T-cell (primary cell): Measurements from ENCODE around the gene ILKAP. TPM values are rescaled to one million over a fixed set of nuclear protein-coding genes. Genes with fewer than 3 reads are reported as not detected.
A peak's percentile ranks its signal among the peaks of the same experiment; 100 is the strongest.

Experiments used
- ATAC-seq, 4 experiments: fragments of 200-7000 bp in 3 of 4; fragments of 150-1000 bp in 1 of 4; cut with Tn5 transposase; replicated peaks in 1 of 4; 1 replicate in 3 of 4; 2 replicates in 1 of 4; pipeline ENCODE4 v1.10.0; 2021; ENCODE audit warnings: moderate library complexity in 3 of 4, mild to moderate bottlenecking in 2 of 4, moderate number of reproducible peaks in 1 of 4
- CTCF ChIA-PET, 2 donors: fragments of 300-600 bp; sonication (Branson Sonifier 250); formaldehyde crosslinking; loops; one replicate each; lab custom pipeline; 2022; ENCODE audit warnings: antibody characterized with exemption in 2 of 2; lab: Charles Lee
- POLR2A ChIA-PET, 2 donors: fragments of 300-600 bp; sonication (Branson Sonifier 250); formaldehyde crosslinking; loops; one replicate each; lab custom pipeline; 2022; ENCODE audit warnings: antibody characterized with exemption in 2 of 2; lab: Charles Lee
- DNase-seq, 35 experiments: peaks; one replicate each; pipeline versions ENCODE4 v3.0.0 to v3.0.0-alpha.2; 2013 to 2023
- H3K27ac ChIP-seq: one replicate; pipeline ENCODE4 v1.5.1; 2013; ENCODE audit warnings: low read length
- H3K27me3 ChIP-seq, 2 experiments: replicated peaks in 1 of 2; 1 replicate in 1 of 2; 2 replicates in 1 of 2; pipeline versions ENCODE4 v1.6.1 to v1.7.0; 2013; ENCODE audit warnings: low read length in 1 of 2, mixed read lengths in 1 of 2; ENCODE audit not compliant: control insufficient read depth in 2 of 2, insufficient read depth in 2 of 2; ENCODE audit errors: extremely low read depth in 1 of 2
- H3K36me3 ChIP-seq, 2 donors: 1 replicate in 1 of 2; 2 replicates in 1 of 2; pipeline versions ENCODE4 v1.6.1 to v1.7.0; 2013; ENCODE audit warnings: low read length in 1 of 2; ENCODE audit not compliant: control insufficient read depth in 2 of 2, insufficient read depth in 1 of 2; ENCODE audit errors: extremely low read depth in 1 of 2
- H3K4me1 ChIP-seq, 2 experiments: 1 replicate in 1 of 2; 2 replicates in 1 of 2; pipeline versions ENCODE4 v1.6.1 to v1.7.0; 2013; ENCODE audit warnings: low read length in 2 of 2, mixed read lengths in 1 of 2; ENCODE audit not compliant: insufficient read depth in 2 of 2, control insufficient read depth in 1 of 2; ENCODE audit errors: extremely low read depth in 1 of 2
- H3K4me3 ChIP-seq, 2 donors: 1 replicate in 1 of 2; 2 replicates in 1 of 2; pipeline versions ENCODE4 v1.5.1 to v1.7.0; 2013; ENCODE audit warnings: mild to moderate bottlenecking in 2 of 2, low read length in 1 of 2, moderate library complexity in 1 of 2; ENCODE audit not compliant: control insufficient read depth in 1 of 2; ENCODE audit errors: extremely low read depth in 1 of 2
- H3K9me3 ChIP-seq: 2 replicates; pipeline ENCODE4 v1.7.0; 2013
- H3K27ac Mint-ChIP-seq, 2 donors: one replicate each; pipeline ENCODE4 v1.8.0; 2020 to 2021; ENCODE audit warnings: mild to moderate bottlenecking in 2 of 2, mixed read lengths in 2 of 2
- H3K27me3 Mint-ChIP-seq, 2 donors: one replicate each; pipeline ENCODE4 v1.8.0; 2021 to 2022; ENCODE audit warnings: mixed read lengths in 2 of 2
- H3K36me3 Mint-ChIP-seq: one replicate; pipeline ENCODE4 v1.8.0; 2021; ENCODE audit warnings: mixed read lengths
- H3K4me1 Mint-ChIP-seq, 3 donors: one replicate each; pipeline ENCODE4 v1.8.0; 2020 to 2022; ENCODE audit warnings: mixed read lengths in 3 of 3, mild to moderate bottlenecking in 1 of 3
- H3K4me3 Mint-ChIP-seq, 3 donors: one replicate each; pipeline ENCODE4 v1.8.0; 2020 to 2022; ENCODE audit warnings: mild to moderate bottlenecking in 3 of 3, mixed read lengths in 3 of 3, moderate library complexity in 3 of 3
- H3K9me3 Mint-ChIP-seq, 3 donors: one replicate each; pipeline ENCODE4 v1.8.0; 2020 to 2022; ENCODE audit warnings: mixed read lengths in 3 of 3
- WGBS: methylation state at CpG from one replicate; pipeline ENCODE4 v1.1.5; 2013; ENCODE audit warnings: missing lambda C conversion rate; ENCODE audit not compliant: insufficient coverage; 5-methylcytosine and 5-hydroxymethylcytosine counted together
- total RNA-seq, 35 experiments: library from RNA in 6 of 35; stranded (reverse) in 6 of 35; fragments of 120-200 nt in 1 of 35; gene quantifications; one replicate each; pipeline versions ENCODE4 v1.2.1 to v1.2.4 and lab custom pipeline; 2013 to 2026

ILKAP gene
- total RNA-seq, 5 donors from 2014 or later (not counting 1 experiment from before 2014, with no cell fraction given), result 72.8 to 120 (median 76.3) TPM

GRCh38 chr2:238146884-238147544 is 56.5 kb downstream of the ILKAP start:
- Histone ChIP-seq H3K36me3 (no peaks in the 10 kb centered on the region), H3K27me3 (no peaks in the 10 kb centered on the region), H3K9me3 (no peaks in the 10 kb centered on the region), H3K4me1 (peaks cover 0 to under 1% of the 10 kb centered on the region in 2 experiments), H3K27ac (no peak overlapping the region), H3K4me3 (no peak overlapping the region)
- ATAC-seq (no peak), DNase-seq (no peak)
- Mint-ChIP-seq H3K4me1 (peaks cover under 1 to 2% (median under 1%) of the 10 kb centered on the region in 3 donors), H3K27me3 (no peaks in the 10 kb centered on the region), H3K9me3 (no peaks in the 10 kb centered on the region), H3K27ac (peak overlapping the region in 1 of 2 donors; percentile 28), H3K4me3 (no peak overlapping the region), H3K36me3 (no peaks in the 10 kb centered on the region)
- ChIA-PET CTCF (no interaction called here), POLR2A (no interaction called here)
- WGBS, result 92% methylated on average over 4 of the region's 13 CpGs

GRCh38 chr2:238145851-238146250 is 57.6 kb downstream of the ILKAP start:
- 88% methylated on average over 7 of the region's 12 CpGs for WGBS
- ATAC-seq, result no peak

GRCh38 chr2:238145046-238145445 is 58.4 kb downstream of the ILKAP start:
- Mint-ChIP-seq H3K27me3 (no peaks in the 10 kb centered on the region), H3K36me3 (no peaks in the 10 kb centered on the region), H3K4me1 (peaks cover 6 to 9% (median 8%) of the 10 kb centered on the region in 3 donors), H3K4me3 (no peak overlapping the region), H3K27ac (no peak overlapping the region), H3K9me3 (no peaks in the 10 kb centered on the region)
- CTCF ChIA-PET, result no interaction called here
- no peaks in the 10 kb centered on the region for H3K27me3 ChIP-seq
- WGBS, result 83% methylated on average over 9 of the region's 12 CpGs
- ATAC-seq (no peak), DNase-seq (no peak)
- no peak overlapping the region for H3K4me3 ChIP-seq
- peaks cover 0 to 9% of the 10 kb centered on the region in 2 experiments for H3K4me1 ChIP-seq
- POLR2A ChIA-PET, result no interaction called here
- H3K27ac ChIP-seq, result no peak overlapping the region
- H3K9me3 ChIP-seq, result no peaks in the 10 kb centered on the region
- H3K36me3 ChIP-seq, result no peaks in the 10 kb centered on the region

More at GRCh38 chr2:238145851-238146250, 57.6 kb downstream of the ILKAP start:
- H3K9me3 Mint-ChIP-seq, result no peaks in the 10 kb centered on the region
- no peaks in the 10 kb centered on the region for H3K36me3 Mint-ChIP-seq
- no peak overlapping the region for H3K4me3 Mint-ChIP-seq
- no peak overlapping the region for H3K27ac Mint-ChIP-seq
- peaks cover 0 to 9% of the 10 kb centered on the region in 2 experiments for H3K4me1 ChIP-seq
- POLR2A ChIA-PET, result no interaction called here
- H3K27me3 Mint-ChIP-seq, result no peaks in the 10 kb centered on the region
- H3K4me1 Mint-ChIP-seq, result peaks cover 6 to 9% (median 8%) of the 10 kb centered on the region in 3 donors
- no peaks in the 10 kb centered on the region for H3K9me3 ChIP-seq
- H3K27ac ChIP-seq, result no peak overlapping the region
- DNase-seq, result no peak
- no peaks in the 10 kb centered on the region for H3K36me3 ChIP-seq
- no peaks in the 10 kb centered on the region for H3K27me3 ChIP-seq
- H3K4me3 ChIP-seq, result no peak overlapping the region
- CTCF ChIA-PET, result no interaction called here

- H3K27me3 ChIP-seq, result no peaks in the 10 kb centered on the region
- no peaks in the 10 kb centered on the region for H3K36me3 ChIP-seq
- H3K4me1 ChIP-seq, result peaks cover 0 to 12% of the 10 kb centered on the region in 2 experiments
- Mint-ChIP-seq H3K4me1 (peaks cover 6 to 9% (median 8%) of the 10 kb centered on the region in 3 donors), H3K9me3 (no peaks in the 10 kb centered on the region), H3K27ac (no peak overlapping the region), H3K36me3 (no peaks in the 10 kb centered on the region), H3K27me3 (no peaks in the 10 kb centered on the region), H3K4me3 (no peak overlapping the region)
- ChIA-PET POLR2A (no interaction called here), CTCF (no interaction called here)
- H3K4me3 ChIP-seq, result no peak overlapping the region
- ATAC-seq (no peak), DNase-seq (no peak)
- 84% methylated on average over 2 of the region's 5 CpGs for WGBS
- no peak overlapping the region for H3K27ac ChIP-seq
- H3K9me3 ChIP-seq, result no peaks in the 10 kb centered on the region
Measured at GRCh38 chr2:238144262-238144661, 59.2 kb downstream of the ILKAP start.

- Histone ChIP-seq H3K36me3 (no peaks in the 10 kb centered on the region), H3K9me3 (no peaks in the 10 kb centered on the region), H3K27me3 (peaks cover 0 to 2% of the 10 kb centered on the region in 2 experiments), H3K4me3 (no peak overlapping the region), H3K27ac (no peak overlapping the region), H3K4me1 (peaks cover 0 to 14% of the 10 kb centered on the region in 2 experiments)
- Mint-ChIP-seq H3K27ac (no peak overlapping the region), H3K36me3 (no peaks in the 10 kb centered on the region), H3K27me3 (no peaks in the 10 kb centered on the region), H3K4me1 (peaks cover 6 to 9% (median 8%) of the 10 kb centered on the region in 3 donors), H3K4me3 (no peak overlapping the region), H3K9me3 (no peaks in the 10 kb centered on the region)
- WGBS, result 50% methylated on average over 17 of the region's 20 CpGs
- DNase-seq (no peak), ATAC-seq (no peak)
- POLR2A ChIA-PET, result no interaction called here
- CTCF ChIA-PET, result no interaction called here
Measured at GRCh38 chr2:238143239-238143951, 60.1 kb downstream of the ILKAP start.

- Histone ChIP-seq H3K4me1 (peaks cover 0 to 14% of the 10 kb centered on the region in 2 experiments), H3K27me3 (peaks cover 0 to 2% of the 10 kb centered on the region in 2 experiments), H3K4me3 (no peak overlapping the region), H3K9me3 (no peaks in the 10 kb centered on the region), H3K27ac (no peak overlapping the region), H3K36me3 (no peaks in the 10 kb centered on the region)
- 92% methylated on average over 24 of the region's 30 CpGs for WGBS
- ChIA-PET CTCF (interaction anchor here in 1 of 2 donors (0.6 kb wide), 1 partner anchor 216 kb away, joined by 3 read pairs; no protein-coding TSS in a partner anchor), POLR2A (no interaction called here)
- no peaks in the 10 kb centered on the region for H3K9me3 Mint-ChIP-seq
- ATAC-seq (no peak), DNase-seq (no peak)
- H3K27me3 Mint-ChIP-seq, result no peaks in the 10 kb centered on the region
- H3K4me1 Mint-ChIP-seq, result peaks cover 6 to 9% (median 8%) of the 10 kb centered on the region in 3 donors
- no peak overlapping the region for H3K4me3 Mint-ChIP-seq
- no peak overlapping the region for H3K27ac Mint-ChIP-seq
- H3K36me3 Mint-ChIP-seq, result no peaks in the 10 kb centered on the region
Measured at GRCh38 chr2:238142382-238143205, 60.9 kb downstream of the ILKAP start.
